NOMO-1 treated with dmso at 0.1 percent for 144 hours (cell line): ENCODE measurements around the gene TMEM121.
"Not testable (repeated sequence)": the region's sequence is repeated elsewhere in the genome, so short reads cannot be mapped to it uniquely, and the experiment has no call there.

Experiments
- DNase-seq: peaks from one replicate; lab custom pipeline; 2025; ENCODE audit not compliant: unreplicated experiment; lab: John Stamatoyannopoulos, UW

Gene TMEM121

DNA sequence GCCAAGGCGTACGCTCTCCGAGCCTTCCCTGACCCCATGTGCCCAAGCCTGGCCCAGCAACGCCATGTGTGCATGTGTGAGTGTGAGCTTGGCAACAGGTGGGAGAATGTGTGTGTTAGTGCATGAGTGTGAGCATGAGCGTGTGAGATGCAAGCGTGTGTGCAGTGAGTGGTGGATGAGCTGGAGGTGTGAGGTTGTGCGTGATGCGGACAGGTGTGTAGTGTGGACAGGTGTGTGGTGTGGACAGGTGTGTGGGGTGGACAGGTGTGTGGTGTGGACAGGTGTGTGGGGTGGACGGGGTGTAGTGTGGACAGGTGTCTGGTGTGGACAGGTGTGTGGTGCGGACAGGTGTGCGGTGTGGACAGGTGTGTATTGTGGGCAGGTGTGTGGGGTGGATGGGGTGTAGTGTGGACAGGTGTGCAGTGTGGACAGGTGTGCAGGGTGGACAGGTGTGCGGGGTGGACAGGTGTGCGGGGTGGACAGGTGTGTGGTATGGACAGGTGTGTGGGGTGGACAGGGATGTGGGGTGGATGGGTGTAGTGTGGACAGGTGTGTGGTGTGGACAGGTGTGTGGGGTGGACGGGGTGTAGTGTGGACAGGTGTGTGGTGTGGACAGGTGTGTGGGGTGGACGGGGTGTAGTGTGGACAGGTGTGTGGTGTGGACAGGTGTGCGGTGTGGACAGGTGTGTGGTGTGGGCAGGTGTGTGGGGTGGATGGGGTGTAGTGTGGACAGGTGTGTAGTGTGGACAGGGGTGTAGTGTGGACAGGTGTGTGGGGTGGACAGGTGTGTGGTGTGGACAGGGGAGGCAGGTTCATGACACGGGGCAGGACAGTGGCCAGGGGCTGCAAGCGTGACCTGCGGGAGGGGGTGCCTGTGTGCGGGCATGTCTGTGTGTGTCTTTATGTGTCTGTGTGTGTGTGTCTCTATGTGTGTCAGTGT lies 41.1 kb downstream of the TMEM121 start:
- DNase-seq, result not testable (repeated sequence)

DNA sequence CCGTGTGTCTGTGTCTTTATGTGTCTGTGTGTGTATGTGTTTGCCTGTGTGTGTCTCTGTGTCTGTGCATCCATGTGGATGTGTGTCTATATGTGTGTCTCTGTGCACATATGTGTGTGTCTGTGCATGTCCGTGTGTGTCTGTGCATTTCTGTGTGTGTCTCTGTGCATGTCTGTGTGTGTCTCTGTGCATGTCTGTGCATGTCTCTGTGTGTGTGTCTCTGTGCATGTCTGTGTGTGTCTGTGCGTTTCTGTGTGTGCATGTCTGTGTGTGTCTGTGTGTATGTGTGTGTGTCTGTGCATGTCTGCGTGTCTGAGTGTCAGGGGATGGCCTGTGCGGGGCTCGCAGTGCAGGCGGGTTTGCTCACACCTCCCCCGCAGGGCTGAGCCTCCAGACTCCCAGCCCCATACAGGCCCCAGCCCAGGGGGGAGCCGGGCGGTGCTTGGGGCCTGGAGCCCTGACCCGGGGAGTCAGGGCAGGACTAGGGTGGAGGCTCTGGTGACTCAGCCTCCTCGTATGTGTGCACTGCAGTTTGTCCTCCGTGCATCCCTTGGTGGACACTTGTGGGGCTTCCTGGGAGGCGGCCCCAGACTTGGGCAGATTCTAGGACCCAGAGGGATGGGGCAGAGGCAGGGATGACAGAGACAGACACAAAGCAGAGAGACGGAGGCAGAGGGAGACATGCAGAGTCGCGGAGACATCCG lies 41.9 kb downstream of the TMEM121 start:
- DNase-seq, result not testable (repeated sequence)

- DNase-seq, result no peak
Measured at GRCh38 chr14:105568859-105569766, 42.7 kb downstream of the TMEM121 start.

- no peak for DNase-seq
Measured at GRCh38 chr14:105570482-105570881, 44.1 kb downstream of the TMEM121 start.

GRCh38 chr14:105571181-105571951 lies 45.0 kb downstream of the TMEM121 start:
- not testable (repeated sequence) for DNase-seq

- not testable (repeated sequence) for DNase-seq
Measured at GRCh38 chr14:105572063-105572462, 45.7 kb downstream of the TMEM121 start.

DNA sequence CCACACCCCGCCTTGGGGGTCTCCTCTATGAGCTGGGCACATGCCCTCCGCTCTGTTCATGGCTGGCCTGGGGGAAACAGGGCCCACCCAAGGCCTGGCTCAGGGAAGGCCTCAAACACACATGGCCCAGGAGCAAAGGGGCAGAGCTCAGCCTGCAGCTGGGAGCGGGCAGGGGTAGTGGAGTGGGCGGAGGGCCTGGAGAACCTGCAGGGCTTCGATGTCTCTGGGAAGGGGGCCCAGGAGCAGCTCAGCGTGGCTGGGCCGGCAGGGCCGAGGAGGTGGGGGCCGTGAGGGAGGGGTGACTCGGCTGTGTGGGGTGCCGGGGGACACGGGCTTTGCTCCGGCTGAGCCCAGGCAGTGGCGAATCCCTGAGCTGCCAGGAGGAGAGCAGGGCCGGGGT lies 47.5 kb downstream of the TMEM121 start:
- DNase-seq, result not testable (repeated sequence)

DNA sequence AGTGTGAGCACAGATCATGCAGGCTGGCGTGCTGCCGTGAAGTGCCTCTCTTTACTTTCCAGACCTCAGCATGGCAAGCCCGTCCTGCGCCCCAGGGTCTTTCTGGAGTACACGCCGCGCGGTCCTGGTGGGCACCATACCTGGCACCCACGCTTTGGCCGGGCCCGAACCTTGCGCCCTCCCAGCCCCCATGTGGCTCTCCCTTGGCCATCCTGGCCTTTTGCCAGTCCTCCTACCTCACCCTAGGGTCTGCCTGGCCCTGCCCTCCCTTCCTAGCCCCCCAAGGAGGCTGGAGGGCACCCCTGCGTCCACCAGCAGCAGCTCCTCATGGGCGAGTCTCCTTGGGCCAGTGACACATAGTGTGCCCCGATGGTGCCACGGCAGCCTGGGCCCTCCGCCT lies 48.0 kb downstream of the TMEM121 start:
- DNase-seq, result not testable (repeated sequence)

DNA sequence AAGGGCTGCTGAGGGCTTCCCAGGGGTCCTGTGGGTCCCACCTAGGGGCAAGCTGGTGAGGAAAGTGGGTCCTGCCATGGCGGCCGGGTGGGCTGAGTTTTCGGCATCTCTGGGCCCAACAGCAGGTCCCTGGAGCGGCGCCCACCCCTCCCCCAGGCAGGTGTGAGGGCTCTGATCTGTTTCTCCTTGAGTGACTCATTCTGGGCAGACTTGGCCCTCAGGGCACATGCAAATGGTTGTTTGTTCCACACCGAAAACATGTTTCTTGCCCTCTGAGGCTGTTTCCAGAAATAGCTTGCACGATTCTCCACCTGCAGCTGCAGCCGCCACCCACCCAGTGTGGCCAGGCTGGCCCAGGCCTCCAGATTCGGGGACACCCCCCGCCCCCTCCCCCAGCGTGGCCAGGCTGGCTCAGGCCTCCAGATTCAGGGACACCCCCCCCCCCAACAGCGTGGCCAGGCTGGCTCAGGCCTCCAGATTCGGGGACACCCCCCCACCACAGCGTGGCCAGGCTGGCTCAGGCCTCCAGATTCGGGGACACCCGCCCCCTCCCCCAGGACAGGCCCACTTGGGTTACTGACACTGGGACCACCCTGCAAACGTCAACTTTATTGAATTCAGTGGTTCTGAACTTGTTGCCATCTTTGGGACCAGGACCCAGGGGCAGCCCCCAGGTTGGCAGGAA lies 48.8 kb downstream of the TMEM121 start:
- DNase-seq, result not testable (repeated sequence)

DNA sequence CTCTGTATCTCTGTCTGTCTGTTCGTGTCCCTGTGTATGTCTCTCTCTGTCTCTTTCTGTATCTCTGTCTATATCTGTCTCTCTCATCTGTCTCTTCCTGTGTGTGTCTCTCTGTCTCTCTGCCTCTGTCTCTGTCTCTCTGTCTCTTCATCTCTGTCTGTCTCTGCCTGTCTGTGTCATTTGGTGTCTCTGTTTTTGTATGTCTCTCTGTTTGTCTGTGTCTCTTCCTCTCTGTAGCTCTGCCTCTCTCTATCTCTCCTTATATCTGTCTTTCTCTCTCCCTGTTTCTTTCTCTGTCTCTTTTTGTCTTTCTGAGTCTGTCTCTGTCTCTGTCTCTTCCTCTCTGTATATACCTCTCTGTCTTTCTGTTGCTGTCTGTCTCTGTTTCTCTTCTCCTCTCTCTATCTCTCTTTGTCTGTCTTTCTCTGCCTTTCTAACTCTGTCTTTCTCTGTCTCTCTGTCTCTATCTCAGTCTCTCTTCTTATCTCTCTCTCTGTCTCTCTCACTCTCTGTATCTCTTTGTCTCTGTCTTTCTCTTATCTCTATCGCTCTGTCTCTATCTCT lies 50.2 kb downstream of the TMEM121 start:
- no peak for DNase-seq

DNA sequence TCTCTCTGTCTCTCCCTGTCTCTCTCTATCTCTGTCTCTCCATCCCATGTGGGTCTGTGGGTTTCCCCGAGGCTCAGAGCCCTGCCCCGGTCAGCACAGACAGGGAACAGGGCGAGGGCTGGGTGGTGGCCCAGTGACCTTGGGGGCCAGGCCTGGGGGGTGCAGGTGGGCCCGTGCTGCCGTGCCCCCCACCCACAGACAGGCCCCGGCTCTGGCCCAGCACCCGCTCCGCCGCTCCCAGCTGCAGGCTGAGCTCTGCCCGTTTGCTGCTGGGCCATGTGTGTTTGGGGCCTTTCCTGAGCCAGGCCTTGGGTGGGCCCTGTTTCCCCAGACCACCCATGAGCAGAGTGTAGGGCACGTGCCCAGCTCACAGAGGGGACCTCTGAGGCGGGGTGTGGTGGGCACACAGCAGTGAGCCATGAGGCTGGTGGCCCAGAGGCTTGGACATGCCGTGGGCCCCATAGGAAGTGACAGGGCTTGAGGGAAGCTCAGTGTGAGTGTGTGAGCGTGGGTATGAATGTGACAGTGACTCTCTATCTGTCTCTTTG lies 51.0 kb downstream of the TMEM121 start:
- no peak for DNase-seq

GRCh38 chr14:105578070-105578469 lies 51.7 kb downstream of the TMEM121 start:
- no peak for DNase-seq

DNA sequence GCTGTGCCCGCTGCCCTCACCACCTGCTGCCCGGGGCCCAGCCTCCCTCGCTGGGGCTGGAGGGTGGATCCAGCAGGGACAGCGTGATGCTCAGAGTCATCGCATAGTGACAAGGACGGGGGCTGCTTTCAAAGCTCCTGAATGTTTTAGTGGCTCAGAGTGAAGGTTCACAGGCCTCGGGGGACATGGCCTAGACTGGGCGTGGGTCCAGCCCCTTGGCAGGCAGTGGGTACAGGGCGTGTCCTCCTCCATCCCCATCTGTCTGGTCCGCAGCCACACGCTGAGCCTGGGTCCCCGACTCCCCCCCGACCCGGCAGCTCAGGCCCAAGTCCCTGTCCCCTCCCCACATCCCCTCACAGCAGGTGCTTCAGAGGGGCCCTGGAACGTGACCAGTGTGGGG lies 52.8 kb downstream of the TMEM121 start:
- not testable (repeated sequence) for DNase-seq
